Stimulated activated CD8-positive, alpha-beta memory T cell treated with anti-CD3 and anti-CD28 coated beads, Interleukin-12 subunit alpha, Interleukin-12 subunit beta, amount 100 ng/mL, for 24 hours (primary cell): ENCODE measurements around the gene FARSB.

Source experiments
- DNase-seq: peaks from one replicate; pipeline ENCODE4 v3.0.0-alpha.2; 2020; ENCODE audit errors: extremely low read depth

Gene FARSB

DNA sequence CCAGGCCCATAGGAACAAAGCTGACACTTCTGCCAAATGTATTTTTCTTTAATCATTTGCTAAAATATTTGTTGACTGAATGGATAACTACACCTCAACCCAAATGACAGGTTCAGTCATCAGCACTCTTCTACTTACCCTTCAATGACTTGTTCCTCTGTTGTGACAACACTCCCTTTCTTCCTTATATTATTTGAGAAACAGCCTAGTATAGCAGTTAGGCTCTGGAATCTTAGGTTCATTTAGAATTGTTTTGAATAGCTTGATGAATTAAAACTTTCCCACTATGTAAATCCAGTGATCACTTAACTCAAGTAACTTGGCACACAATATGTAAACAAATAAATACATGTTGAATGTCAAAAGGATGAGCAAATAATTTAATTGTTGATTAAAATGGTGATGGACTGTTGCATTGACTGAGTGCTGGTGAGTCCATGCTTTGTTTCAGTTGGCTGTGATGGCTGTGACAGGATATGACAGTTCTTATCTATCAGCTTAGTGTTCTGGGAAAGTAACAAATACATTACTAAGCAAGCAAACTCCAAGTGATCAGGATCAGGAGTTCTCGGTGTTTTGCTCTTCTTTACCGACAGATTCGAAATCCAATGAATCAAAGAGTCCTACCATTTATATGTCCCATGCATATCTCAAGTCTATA is 12.7 kb upstream of the FARSB start:
- DNase-seq: no peak

DNA sequence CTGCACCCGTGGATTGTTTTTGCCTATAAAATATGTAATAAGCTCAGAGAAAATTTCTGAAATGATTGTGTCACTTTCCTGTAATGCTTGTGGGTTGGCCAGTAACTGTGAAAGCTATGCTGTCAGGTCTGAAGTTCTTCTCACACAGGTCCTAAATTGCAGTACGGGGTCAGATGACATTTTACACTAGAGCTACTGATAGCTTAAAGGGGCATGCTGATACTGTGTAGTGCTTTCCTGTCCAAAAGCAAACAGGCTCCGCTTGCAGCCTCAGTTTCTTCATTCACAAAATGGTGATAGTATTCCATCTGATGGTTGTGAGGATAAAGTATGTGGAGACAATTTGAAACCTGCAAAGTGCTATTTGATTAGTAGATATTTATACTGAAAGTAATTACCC is 7.6 kb upstream of the FARSB start:
- no peak for DNase-seq

DNA sequence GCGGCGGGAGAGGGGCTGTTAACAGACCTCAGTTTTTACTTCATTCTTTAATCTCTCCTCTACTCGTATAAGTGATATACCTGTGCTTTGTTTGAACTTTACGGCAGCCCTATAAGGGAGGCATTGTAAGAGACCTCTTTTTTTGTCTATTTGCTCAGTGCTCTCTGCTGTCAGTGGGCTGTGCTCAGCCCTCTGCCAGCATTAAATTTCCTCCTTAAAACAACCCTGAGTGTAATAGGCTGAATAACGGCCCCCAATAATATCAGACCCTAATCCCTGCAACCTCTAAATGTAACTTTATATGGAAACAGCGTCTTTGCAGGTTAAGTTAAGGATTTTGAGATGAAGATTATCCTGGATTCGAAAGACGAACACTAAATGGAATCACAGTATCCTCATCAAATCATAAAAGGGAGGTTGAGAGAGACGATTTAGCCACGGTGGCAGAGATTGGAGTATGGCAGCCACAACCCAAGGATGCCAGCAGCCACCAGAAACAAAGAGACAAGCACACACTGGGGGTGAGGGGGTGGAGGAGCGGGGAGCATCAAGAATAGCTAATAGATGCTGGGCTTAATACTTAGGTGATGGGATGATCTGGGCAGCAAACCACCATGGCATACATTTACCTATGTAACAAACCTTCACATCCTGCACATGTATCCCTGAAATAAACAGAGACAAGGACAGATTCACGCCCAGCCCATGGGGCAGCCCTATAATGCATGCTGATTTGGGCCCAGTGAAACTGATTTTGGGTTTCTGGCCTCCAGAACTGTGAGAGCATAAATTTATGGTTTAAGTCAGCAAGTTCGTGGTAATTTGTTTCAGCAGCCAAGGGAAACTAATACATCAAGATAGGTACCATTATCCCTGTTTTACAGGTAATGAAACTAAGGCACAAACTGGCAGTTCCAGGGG is 894 bp upstream of the FARSB start:
- no peak for DNase-seq

DNA sequence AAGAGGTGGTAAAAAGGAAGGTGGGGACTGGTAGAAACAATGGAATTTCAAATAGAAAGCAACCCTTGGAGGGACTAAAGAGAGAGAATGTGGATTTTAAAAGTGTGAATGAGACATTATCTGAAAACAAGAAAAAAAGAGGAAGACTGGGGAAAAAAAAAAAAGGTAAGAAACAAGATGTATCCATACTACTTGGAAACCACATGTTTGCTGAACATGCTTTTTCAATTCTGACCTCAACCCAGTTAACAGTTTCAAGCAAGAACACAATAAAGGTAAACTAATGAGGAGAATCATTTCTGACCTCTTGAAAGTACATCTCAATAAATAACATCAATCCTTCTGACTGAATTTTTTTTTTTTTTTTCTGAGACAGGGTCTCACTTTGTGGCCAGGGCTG is 2.6 kb downstream of the FARSB start:
- no peak for DNase-seq

DNA sequence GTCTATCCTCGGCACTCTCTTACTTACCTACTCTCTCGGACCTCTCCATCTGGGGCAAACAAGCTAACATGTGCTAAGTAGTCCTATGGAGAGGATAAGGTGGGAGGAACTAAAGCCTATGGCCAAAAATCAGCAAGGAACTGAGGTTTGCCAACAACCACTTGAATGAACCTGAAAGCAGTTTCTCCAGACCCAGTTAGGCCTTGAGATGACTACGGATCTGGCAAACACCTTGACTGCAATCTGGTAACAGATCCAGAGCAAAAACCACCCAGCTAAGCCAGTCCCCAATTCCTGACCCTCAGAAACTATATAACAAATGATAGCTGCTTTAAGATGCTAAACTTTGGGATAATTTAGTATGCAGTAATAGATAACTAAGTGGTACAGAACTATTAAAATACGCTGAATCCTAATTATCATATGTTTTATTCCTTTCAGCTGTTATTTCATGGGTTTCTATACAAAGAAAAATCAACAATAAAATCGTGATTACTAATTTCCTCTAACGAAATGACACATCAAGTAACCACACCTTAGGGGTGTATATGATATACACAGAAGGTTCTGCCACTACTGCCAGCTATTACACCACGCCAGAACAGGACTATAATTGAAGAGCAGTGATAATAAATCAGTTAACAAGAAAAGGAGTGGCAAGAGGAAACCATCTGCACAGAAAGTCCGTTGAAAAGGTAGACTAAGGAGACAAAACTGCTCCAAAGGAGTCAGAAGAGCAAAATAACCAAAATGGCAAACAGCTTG is 3.2 kb downstream of the FARSB start:
- DNase-seq: no peak

DNA sequence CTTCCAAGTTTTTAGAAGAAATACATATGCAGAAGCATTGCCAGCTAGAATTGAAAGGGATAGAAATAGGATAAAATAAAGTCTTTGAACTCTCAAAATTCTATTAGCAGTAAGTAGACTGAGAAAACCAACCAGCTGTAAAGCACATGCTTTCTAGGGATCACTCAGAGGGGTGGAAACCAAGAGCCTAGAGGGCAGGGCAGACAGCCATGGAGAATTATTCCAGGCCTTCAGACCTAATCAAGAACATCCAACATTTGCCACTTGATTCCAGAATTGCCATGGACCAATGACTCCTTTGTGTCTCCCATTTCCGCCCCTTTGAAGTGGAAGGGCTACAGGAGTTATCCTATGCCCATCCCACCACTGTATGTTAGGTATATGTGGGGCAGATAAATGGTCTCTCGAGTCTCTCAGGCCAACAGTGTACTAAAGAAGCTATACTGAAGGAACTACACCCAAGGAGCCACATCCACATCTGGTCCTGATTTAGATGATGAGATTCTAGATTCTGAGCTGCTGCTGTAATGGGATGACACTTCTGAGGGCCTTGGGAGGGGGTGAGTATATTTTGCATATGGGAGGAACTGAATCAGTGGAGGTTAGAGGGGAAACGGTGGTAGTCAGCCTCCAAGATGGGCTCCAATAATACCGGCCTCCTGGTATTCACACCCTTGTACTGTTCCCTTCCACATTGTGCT is 4.0 kb downstream of the FARSB start:
- no peak for DNase-seq

DNA sequence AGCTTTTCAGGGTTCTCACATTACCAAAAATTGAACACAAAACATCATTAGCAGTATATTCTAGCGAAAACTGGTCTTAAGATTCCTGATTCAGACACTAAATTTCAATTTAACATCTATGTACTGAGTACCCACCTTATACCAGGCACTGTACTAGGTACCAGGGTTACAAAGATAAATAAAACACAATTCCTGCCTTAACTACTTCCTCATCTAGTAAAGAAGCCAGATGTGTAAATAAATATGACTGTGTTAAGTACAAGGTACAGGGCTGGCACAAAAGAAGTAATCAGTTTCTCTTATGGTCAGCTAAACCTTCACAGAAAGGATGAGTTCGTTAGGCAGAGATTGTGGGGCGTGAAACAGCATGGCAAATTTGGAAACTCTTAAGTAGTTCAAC is 6.1 kb downstream of the FARSB start:
- DNase-seq: no peak

DNA sequence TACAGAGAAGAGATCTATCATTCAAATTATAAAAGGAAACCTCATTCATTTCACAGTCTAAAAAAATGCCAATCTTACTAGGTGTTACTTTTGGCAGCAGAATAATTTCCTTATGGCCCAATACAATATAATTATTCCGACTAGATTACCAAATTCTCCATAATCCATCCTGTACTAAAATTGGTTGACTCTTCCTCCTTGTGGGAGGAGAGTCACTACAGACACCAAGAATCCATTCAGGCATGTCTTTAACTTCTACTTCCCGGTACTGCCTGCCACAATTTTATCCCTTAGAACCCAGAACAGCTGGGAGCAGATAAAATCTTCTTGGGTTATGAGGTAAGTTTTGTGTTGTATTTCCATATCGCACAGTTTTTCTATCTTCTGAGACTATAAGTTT is 9.9 kb downstream of the FARSB start:
- no peak for DNase-seq

DNA sequence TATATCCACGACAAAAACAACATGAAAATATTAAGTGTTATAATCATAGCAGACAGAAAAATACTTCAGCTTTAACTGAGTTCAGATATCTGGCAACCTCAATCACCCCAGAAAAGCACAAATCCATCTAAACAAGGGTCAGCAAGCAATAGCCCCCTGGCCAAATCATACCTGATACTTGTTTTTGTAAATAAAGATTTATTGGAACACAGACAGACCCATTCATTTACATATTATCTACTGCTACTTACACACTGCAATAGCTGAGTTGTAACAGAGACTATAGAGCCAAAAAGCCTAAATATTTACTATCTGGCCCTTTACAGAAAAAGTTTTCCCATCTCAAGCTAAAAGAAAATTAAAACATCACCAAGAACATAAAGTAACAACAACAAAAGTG is 12.8 kb downstream of the FARSB start:
- no peak for DNase-seq

DNA sequence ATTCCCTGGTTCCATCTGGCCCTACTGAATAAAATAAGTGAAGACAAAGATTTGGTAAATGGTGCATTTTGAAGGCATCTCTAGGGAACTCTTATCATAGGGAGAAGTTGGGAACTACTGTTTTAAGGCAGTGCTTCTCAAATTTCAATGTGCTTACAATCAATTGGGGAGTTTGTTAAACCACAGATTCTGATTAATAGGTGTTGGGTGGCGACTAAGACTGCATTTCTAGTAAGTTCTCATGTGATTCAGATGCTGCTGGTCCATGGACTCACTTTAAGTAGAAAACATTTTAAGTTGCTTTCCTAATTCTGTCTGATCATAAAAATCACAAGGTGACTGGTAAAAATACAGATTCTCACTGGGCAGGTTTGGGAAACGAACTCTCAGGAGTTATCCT is 14.6 kb downstream of the FARSB start:
- no peak for DNase-seq

DNA sequence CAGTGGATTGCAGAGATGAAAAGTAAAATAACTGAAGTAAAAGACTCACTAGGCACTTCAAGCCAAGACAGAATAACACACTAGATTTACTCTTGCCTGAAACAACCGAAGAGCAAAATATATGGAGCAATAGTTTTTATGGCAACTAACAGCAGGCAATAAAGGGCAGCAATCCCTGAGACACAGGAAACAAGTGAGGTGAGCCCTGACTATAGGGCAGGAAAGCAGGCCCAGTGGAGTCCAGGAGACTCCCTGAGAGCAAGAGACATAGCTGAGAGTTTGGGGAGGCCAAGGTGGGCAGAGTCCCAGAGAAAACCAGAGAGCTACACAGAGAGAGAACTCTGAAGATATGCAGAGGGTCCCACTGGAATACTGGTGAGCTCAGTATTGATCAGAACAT is 18.8 kb downstream of the FARSB start:
- DNase-seq: no peak

DNA sequence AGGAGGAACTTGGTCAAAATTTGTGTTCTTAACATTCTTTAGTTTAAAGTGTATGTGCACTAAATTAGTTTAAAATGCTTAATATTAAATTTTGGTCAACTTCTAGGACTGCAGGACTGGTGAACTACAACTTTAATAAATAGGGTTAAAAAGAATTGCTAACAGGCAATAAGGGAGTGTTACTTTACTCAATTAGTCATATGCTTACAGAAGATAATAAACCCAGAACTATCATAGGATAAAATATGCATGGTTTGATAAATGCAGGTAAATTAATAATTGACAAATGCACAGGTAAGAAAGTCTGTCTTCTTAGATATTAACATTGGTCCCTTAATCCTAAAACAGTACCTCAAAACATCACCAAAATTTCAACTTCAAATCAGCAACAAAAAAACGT is 20.6 kb downstream of the FARSB start:
- no peak for DNase-seq

DNA sequence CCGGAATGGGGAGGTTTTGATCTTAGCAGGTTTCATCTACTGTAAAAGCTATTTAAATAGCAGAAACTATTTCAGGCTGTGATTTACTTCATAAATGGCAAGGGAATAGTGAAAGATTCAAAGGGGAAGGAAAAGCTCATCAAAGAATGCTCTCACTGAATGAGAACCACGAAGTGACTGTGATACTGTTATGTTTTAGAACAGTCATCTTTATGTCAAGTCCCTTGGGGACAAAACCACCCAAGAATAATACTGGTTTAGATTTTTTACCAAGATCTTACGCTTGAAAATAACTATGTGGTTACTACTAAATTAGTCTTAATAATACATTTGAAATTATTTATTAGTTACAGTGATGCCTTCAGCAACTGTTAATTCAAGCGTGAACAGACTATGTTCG is 28.1 kb downstream of the FARSB start:
- no peak for DNase-seq

DNA sequence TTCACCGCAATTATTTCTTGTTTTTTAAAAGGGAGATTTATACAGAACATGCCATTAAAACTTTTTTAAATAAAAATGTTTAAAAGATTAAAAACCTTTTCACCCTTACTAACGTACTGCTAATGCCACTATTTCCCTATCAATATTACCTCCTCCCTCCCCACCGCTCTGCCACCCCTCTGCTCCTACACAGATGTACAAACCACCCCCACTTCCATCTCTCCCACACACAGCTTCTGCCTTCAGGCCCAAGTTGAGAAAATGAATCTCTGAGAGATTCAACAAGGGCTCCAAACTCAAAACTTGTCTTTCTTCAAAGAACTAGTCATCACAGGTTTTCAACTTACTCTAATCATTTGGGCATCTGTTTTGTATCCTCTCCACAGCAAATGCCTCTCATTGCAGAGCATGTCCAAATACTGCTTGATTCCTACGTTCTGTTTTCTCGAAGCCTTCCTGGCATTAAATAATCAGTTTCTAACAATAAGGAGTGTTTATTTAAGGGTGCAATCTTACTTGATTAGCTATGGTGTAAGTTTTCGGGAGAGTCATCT is 32.1 kb downstream of the FARSB start:
- DNase-seq: no peak

DNA sequence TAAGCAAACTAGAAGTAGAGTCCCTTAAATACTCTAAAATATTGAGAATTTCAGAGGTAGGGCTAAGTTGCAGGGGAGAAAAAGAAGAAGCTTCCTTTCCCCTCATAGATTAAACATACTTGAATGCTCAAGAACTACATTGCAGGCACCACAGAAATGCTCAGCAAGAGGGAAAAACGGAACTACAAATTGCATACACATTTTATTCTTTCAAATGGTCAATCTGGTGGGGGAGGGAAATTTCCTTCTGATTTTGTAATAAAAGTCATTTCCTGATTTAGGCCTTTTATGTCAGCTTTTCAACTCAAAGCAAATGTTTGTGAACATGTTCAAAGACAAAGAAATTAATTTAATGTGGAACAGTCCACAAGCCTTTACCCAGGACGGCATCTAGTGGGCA is 33.0 kb downstream of the FARSB start:
- DNase-seq: no peak

DNA sequence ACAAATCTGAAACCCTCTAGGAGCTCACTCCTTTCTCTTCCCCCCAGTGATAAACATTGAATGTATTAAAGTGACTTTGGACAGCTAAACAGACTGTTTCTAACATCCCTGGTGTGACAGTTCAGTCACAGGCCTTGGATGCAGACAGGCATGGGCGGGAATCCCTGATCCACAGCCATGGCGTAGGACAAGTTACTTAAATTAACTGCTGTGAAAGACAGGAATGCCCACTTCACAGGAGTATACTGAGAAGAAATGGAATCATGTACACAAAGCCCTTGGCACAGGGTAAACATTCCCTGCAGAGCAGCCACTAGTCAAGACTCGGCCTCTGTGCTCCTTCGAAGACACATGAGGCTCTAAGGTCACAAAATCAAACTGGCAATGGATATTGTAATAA is 34.0 kb downstream of the FARSB start:
- no peak for DNase-seq

DNA sequence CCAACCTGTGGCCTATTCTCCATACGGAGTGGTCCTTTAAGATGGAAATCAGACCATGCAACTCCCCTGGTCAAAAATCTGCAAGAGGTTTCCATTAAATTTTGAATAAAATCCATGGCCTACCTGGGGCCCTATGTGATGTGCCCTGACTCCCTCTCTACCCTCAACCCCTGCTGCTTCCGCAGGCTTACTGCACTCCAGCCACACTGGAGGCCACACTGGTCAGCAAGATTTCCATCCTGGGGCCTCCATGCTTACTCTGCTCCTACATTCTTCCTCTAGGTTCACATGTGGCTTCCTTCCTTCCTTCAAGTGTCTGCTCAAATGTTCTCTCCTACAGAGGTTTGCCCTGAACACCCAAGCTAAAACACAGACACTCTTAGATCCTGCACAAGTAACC is 40.6 kb downstream of the FARSB start:
- no peak for DNase-seq

DNA sequence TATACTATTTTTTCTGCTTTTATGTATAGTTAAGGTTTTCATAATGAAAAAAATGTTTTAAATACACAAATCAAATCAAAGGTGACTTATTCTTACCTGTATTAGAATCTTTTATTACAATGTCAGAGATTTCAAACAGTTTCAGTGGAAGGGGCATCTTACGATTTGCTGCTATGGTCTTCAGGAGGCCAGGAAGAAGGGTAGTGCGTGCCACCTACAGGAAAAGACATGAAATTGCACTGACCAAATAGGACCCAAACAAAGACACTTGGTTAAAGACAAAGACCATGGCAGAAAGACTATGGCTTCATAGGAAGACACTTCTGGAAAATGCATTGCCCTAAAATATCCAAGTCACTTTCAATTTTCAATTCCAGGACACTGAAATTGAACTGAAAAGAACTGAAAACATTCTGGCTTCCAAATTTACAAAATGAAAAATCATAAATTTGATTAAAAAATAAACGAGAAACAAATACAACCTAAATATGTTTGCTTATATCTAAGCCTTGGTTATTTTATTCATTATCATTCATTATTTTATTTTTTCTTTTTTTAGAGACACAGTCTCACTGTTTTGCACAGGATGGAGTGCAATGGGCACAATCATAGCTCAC is 42.1 kb downstream of the FARSB start:
- DNase-seq: no peak

DNA sequence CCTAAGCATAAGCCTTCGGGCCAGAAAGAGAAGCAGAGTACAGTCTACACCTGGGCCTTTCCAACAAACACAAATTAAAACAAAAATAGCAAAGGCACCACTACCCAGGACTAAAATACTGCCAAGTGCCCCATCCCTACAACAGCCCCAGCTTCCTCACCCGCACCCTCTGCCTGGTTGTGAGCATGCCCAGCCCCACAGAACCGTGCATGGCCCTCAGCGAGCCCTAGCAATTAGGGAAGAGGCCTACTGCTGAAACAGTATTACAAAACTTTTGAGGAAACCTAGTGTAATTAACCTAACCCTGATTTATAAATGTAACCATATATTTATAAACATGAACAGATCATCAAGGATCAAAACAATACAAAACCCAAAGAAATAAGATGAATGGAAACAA is 44.2 kb downstream of the FARSB start:
- no peak for DNase-seq

DNA sequence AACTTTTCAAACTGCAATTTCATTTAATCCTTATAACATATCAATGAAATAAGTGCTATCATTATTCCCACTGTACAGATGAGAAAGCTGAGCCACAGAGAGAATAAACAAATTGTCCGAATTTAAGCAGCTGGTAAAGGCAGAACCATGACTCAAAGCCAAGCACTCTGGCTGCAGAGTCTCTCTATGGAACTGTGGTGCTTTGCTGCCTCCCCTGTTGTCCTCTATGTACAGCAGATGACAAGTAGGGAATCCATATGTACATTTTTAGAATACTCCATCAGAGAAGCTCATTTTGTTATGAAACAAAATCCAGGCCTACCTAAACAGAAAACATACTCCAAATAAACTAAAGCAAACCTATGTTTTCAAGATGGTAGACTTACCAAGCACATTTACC is 45.1 kb downstream of the FARSB start:
- no peak for DNase-seq

DNA sequence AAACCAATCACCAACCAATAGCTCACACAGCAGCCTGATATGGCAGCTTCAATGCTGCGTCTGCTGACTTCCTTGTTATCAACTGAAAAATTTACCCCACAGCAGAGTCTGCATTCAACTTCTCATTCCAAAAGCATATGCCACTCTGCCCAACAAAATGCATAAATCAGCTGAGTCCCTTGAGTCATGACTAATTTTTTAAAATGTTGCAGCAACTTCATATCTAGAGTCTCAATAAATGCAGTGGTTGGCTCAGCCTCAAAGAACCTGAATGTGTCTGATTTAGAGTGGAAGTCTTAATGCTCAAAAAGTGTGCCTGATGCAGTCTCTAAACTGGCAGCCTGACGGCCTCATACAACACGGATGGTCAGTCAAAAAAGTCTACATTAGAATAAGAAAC is 46.5 kb downstream of the FARSB start:
- no peak for DNase-seq
